ENCODE results near the gene INPP5A. TPM values are rescaled to one million over a fixed set of nuclear protein-coding genes. Genes with fewer than 3 reads are reported as not detected.

The INPP5A gene
- total and polyA plus RNA-seq, 7 donors = 15.1 to 48.8 (median 40.9) TPM

DNA sequence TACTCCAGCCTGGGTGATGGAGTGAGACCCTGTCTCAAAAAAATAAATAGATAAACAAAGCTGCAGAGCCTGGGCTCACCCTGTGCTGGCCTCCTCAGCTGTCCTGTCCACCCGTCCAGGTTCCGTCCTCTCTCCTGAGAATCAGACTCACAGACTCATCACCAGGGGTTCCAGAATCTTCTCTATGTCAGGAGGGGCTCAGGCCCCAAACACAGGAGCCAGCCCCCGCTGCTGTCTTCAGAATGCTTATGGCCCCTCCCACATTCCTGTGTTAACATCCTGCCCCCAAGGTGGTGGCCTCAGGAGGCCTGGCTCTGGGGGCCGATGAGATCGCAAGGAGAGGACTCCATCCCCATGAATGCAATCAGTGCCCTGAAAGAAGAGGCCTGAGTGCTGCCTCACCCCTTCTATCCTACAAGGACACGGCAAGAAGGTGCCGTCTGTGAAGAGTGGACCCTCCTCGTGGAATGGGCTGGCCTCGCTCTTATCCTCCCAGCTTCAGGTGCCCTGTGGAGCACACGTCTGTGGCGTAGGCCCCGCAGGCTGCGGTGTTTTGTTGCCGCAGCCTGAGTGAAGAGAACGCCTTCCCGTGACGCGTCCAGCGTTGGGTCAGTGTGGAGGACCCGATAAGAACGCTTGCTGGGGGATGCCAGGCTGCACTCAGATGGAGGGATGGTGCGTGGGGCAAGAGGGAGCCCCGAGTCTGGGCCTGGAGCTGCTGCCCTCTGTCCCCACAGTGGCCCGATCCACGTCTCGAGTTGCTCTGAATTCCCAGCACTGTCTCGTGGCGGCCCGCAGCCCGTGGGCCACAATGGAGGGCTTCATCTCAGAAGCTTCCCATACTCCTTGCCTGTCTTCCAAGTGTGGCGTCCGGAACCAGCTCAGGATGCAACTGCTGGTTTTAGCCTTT lies 77.1 kb downstream of the INPP5A start:
- intact Hi-C loops (cut with DNase I) = no loop called here
- Histone ChIP-seq H3K4me3 (no peak overlapping the region), H3K9me3 (no peaks in the 10 kb centered on the region), H3K4me1 (peaks cover 6% of the 10 kb centered on the region), H3K27ac (no peak overlapping the region), H3K27me3 (ENCODE audit: insufficient read depth in 3 of 3, low read length in 2 of 3) (no peaks in the 10 kb centered on the region), H3K36me3 (ENCODE audit: insufficient read depth in 1 of 2, low read depth in 1 of 2) (no peaks in the 10 kb centered on the region)
- ATAC-seq (no peak), DNase-seq (no peak)
- TF ChIP-seq, protein P1, sequence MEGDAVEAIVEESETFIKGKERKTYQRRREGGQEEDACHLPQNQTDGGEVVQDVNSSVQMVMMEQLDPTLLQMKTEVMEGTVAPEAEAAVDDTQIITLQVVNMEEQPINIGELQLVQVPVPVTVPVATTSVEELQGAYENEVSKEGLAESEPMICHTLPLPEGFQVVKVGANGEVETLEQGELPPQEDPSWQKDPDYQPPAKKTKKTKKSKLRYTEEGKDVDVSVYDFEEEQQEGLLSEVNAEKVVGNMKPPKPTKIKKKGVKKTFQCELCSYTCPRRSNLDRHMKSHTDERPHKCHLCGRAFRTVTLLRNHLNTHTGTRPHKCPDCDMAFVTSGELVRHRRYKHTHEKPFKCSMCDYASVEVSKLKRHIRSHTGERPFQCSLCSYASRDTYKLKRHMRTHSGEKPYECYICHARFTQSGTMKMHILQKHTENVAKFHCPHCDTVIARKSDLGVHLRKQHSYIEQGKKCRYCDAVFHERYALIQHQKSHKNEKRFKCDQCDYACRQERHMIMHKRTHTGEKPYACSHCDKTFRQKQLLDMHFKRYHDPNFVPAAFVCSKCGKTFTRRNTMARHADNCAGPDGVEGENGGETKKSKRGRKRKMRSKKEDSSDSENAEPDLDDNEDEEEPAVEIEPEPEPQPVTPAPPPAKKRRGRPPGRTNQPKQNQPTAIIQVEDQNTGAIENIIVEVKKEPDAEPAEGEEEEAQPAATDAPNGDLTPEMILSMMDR (IDR thresholded peaks at IDR 0.05) = no peak
- WGBS, 3 donors = 96 to 97% (median 96%) methylated on average over 30 to 32 of the region's 32 CpGs

GRCh38 chr10:132615341-132616169 lies 78.0 kb downstream of the INPP5A start:
- DNase-seq (no peak), ATAC-seq (no peak)
- intact Hi-C loops (cut with DNase I) = no loop called here
- TF ChIP-seq, protein P1 (IDR thresholded peaks at IDR 0.05) = no peak
- Histone ChIP-seq H3K36me3 (ENCODE audit: insufficient read depth in 1 of 2, low read depth in 1 of 2) (no peaks in the 10 kb centered on the region), H3K4me1 (peaks cover 6% of the 10 kb centered on the region), H3K4me3 (no peak overlapping the region), H3K27me3 (ENCODE audit: insufficient read depth in 3 of 3, low read length in 2 of 3) (no peaks in the 10 kb centered on the region), H3K9me3 (peaks cover 6% of the 10 kb centered on the region), H3K27ac (no peak overlapping the region)
- WGBS, 3 donors = 92 to 96% (median 93%) methylated on average over 22 of the region's 22 CpGs

DNA sequence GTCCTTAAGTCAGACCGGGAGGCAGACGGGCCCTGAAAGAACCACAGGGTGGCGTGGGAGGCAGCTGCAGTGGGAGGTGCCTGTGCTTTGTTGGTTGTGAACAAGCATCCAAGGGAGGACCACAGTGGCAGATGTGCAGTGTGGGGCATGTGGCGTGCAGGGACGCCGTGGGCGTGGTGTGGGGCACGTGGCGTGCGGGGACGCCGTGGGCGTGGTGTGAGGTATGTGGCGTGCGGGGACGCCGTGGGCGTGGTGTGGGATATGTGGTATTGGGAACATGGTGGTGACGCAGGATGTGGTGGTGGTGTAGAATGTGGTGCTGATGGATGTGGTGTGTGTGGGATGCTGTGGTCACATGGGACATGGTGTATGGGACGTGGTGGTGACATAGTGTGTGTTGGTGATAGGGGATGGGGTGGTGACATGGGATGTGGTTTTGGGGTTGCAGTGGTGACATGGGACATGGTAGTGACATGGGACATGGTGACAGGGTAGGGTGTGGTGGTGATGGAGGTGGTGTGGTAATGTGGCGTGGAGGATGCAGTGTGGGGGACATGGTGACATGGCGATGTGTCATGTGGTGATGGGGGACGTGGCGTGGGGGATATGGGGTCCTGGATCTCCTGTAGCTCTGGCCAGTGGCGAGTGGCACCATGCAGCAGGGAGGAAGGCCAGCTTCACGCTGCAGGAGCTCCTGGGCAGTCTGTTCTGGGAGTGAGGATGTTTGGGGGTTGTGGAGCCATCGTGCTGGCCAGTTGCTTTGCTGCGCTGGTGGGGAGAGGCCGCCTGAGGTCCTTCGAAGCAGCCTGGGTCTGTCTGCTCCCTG lies 78.8 kb downstream of the INPP5A start:
- ATAC-seq = peak in 1 of 4 donors; percentile 29
- peaks cover 7% of the 10 kb centered on the region for H3K9me3 ChIP-seq
- intact Hi-C loops (cut with DNase I) = no loop called here
- no peak overlapping the region for H3K27ac ChIP-seq
- no peak for DNase-seq
- no peaks in the 10 kb centered on the region for H3K27me3 ChIP-seq (ENCODE audit: insufficient read depth in 3 of 3, low read length in 2 of 3)
- 96 to 98% (median 97%) methylated on average over 29 to 30 of the region's 30 CpGs for WGBS, 3 donors
- H3K4me1 ChIP-seq = peaks cover 6% of the 10 kb centered on the region
- no peaks in the 10 kb centered on the region for H3K36me3 ChIP-seq (ENCODE audit: insufficient read depth in 1 of 2, low read depth in 1 of 2)
- TF ChIP-seq, protein P1 (IDR thresholded peaks at IDR 0.05) = no peak
- no peak overlapping the region for H3K4me3 ChIP-seq

GRCh38 chr10:132616996-132617736 lies 79.6 kb downstream of the INPP5A start:
- WGBS, 3 donors = 92 to 94% (median 92%) methylated on average over 20 of the region's 20 CpGs
- Histone ChIP-seq H3K27me3 (ENCODE audit: insufficient read depth in 3 of 3, low read length in 2 of 3) (no peaks in the 10 kb centered on the region), H3K27ac (no peak overlapping the region), H3K4me1 (peaks cover 6% of the 10 kb centered on the region), H3K9me3 (peaks cover 14% of the 10 kb centered on the region), H3K4me3 (no peak overlapping the region), H3K36me3 (ENCODE audit: insufficient read depth in 1 of 2, low read depth in 1 of 2) (no peaks in the 10 kb centered on the region)
- intact Hi-C loops (cut with DNase I) = no loop called here
- no peak for DNase-seq
- TF ChIP-seq, protein P1 (IDR thresholded peaks at IDR 0.05) = no peak
- peak in 2 of 4 donors; percentile 9 to 22 for ATAC-seq
